ENCODE data around the gene KLHDC8B. TPM values are rescaled to one million over a fixed set of nuclear protein-coding genes. Genes with fewer than 3 reads are reported as not detected.

Gene KLHDC8B
- total RNA-seq, 1 experiment from 2014 or later: 21.5 TPM

GRCh38 chr3:49198161-49198560 is 26.8 kb downstream of the KLHDC8B start (continued):
- TF ChIP-seq ARID4B (CRISPR knock-in tag; IDR thresholded peaks at IDR 0.05; ENCODE audit: borderline replicate concordance) (no peak), ZNF219 (CRISPR knock-in tag; IDR thresholded peaks at IDR 0.05; ENCODE audit: borderline replicate concordance) (no peak), KAT7 (CRISPR knock-in tag; IDR thresholded peaks at IDR 0.05; ENCODE audit: borderline replicate concordance) (no peak), ZBTB21 (CRISPR knock-in tag; IDR thresholded peaks at IDR 0.05; ENCODE audit: borderline replicate concordance) (no peak), ZNF396 (CRISPR knock-in tag; IDR thresholded peaks at IDR 0.05; ENCODE audit: borderline replicate concordance) (no peak), ZNF317 (CRISPR knock-in tag; IDR thresholded peaks at IDR 0.05; ENCODE audit: borderline replicate concordance, low read depth) (no peak), ATF2 (CRISPR knock-in tag; IDR thresholded peaks at IDR 0.05; ENCODE audit: borderline replicate concordance, low read depth) (no peak), OVOL2 (CRISPR knock-in tag; IDR thresholded peaks at IDR 0.05; ENCODE audit: borderline replicate concordance) (no peak), ESRRA (CRISPR knock-in tag; IDR thresholded peaks at IDR 0.05; ENCODE audit: borderline replicate concordance) (no peak), E2F4 (CRISPR knock-in tag; IDR thresholded peaks at IDR 0.05; ENCODE audit: borderline replicate concordance, low read depth) (no peak), ERG (CRISPR knock-in tag; IDR thresholded peaks at IDR 0.05) (no peak), EMX1 (CRISPR knock-in tag; IDR thresholded peaks at IDR 0.05) (no peak)

- ChIA-PET CTCF (interaction anchor here (1.6 kb wide), 1 partner anchor 28 kb away, joined by 7 read pairs; the partner anchor contains the start of gene KLHDC8B), POLR2A (no interaction called here)
- ATAC-seq: no peak
- no peaks in the 10 kb centered on the region for H3K36me3 Mint-ChIP-seq
- no peak overlapping the region for H3K27ac Mint-ChIP-seq
- H3K4me1 Mint-ChIP-seq: no peaks in the 10 kb centered on the region
- no peaks in the 10 kb centered on the region; the same call in 1 of the 2 replicates for H3K9me3 Mint-ChIP-seq
- H3K4me3 Mint-ChIP-seq: no peak overlapping the region
- peaks cover 22% of the 10 kb centered on the region for H3K27me3 Mint-ChIP-seq (ENCODE audit: low read depth)
- no peak for DNase-seq (ENCODE audit: low spot score)
- TF ChIP-seq, protein P1, sequence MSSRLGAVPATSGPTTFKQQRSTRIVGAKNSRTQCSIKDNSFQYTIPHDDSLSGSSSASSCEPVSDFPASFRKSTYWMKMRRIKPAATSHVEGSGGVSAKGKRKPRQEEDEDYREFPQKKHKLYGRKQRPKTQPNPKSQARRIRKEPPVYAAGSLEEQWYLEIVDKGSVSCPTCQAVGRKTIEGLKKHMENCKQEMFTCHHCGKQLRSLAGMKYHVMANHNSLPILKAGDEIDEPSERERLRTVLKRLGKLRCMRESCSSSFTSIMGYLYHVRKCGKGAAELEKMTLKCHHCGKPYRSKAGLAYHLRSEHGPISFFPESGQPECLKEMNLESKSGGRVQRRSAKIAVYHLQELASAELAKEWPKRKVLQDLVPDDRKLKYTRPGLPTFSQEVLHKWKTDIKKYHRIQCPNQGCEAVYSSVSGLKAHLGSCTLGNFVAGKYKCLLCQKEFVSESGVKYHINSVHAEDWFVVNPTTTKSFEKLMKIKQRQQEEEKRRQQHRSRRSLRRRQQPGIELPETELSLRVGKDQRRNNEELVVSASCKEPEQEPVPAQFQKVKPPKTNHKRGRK (CRISPR knock-in tag; IDR thresholded peaks at IDR 0.05; ENCODE audit: borderline replicate concordance): no peak
- TF ChIP-seq ZNF121 (CRISPR knock-in tag; IDR thresholded peaks at IDR 0.05) (no peak), NR1H2 (CRISPR knock-in tag; IDR thresholded peaks at IDR 0.05) (no peak), HMGA2 (CRISPR knock-in tag; IDR thresholded peaks at IDR 0.05) (no peak), AFF4 (CRISPR knock-in tag; IDR thresholded peaks at IDR 0.05; ENCODE audit: borderline replicate concordance) (no peak), ZNF263 (CRISPR knock-in tag; IDR thresholded peaks at IDR 0.05; ENCODE audit: low read depth) (no peak), OVOL2 (CRISPR knock-in tag; IDR thresholded peaks at IDR 0.05; ENCODE audit: borderline replicate concordance) (no peak)
Measured at GRCh38 chr3:49198611-49199230, 27.3 kb downstream of the KLHDC8B start.
